A549 (cell line): ENCODE measurements around the gene HIGD1A. TPM values are rescaled to one million over a fixed set of nuclear protein-coding genes. Genes with fewer than 3 reads are reported as not detected.

Source experiments
- ATAC-seq, 2 experiments: fragments of 200-7000 bp in 1 of 2; fragments of >200 bp in 1 of 2; cut with Nextera tagmentation in 1 of 2; cut with Tn5 transposase in 1 of 2; 3 replicates each; pipeline versions ENCODE4 v1.8.0 to v1.9.1; 2018 to 2020; ENCODE audit warnings: mild to moderate bottlenecking in 1 of 2, moderate library complexity in 1 of 2
- CTCF ChIA-PET: fragments of 300-600 bp; sonication (Branson Sonifier 250); formaldehyde crosslinking; extraction: SDS; loops from one replicate; lab custom pipeline; 2021; ENCODE audit warnings: antibody characterized with exemption, inconsistent platforms; lab: Yijun Ruan, JAX
- POLR2A ChIA-PET: fragments of 350-600 bp; formaldehyde crosslinking; extraction: SDS; loops from one replicate; lab custom pipeline; 2021; ENCODE audit warnings: antibody characterized with exemption, inconsistent platforms; lab: Yijun Ruan, JAX
- DNase-seq, 2 experiments: peaks; one replicate each; pipeline versions ENCODE4 v3.0.0 to v3.0.0-alpha.2; 2011 to 2016; ENCODE audit warnings: low read depth in 1 of 2, low spot score in 1 of 2
- FAIRE-seq: peaks from 2 replicates; lab custom pipeline; 2011; peaks lifted over from hg19 to GRCh38; lab: Jason Lieb, UNC
- H3K27ac ChIP-seq, 2 experiments: fragments of >200 bp; sonication (Bioruptor Twin); formaldehyde crosslinking; 3 replicates each; pipeline ENCODE4 v1.5.1; 2016 to 2017
- H3K4me1 ChIP-seq: fragments of >200 bp; sonication (Bioruptor Twin); formaldehyde crosslinking; 3 replicates; pipeline ENCODE4 v1.6.1; 2016
- H3K4me2 ChIP-seq: fragments of >200 bp; sonication (Bioruptor Twin); formaldehyde crosslinking; 3 replicates; pipeline ENCODE4 v1.6.1; 2016
- H3K4me3 ChIP-seq: fragments of >200 bp; sonication (Bioruptor Twin); formaldehyde crosslinking; 3 replicates; pipeline ENCODE4 v1.5.1; 2016
- H3K9me3 ChIP-seq: fragments of >200 bp; sonication (Bioruptor Twin); formaldehyde crosslinking; 3 replicates; pipeline ENCODE4 v1.6.1; 2016
- BHLHE40 ChIP-seq: IDR thresholded peaks from 2 replicates; pipeline ENCODE4 v1.6.1; 2012; ENCODE audit warnings: low read depth, low read length, inconsistent platforms
- CBX2 ChIP-seq: fragments of 200-600 bp; sonication (generic); IDR thresholded peaks from 2 replicates; pipeline ENCODE4 v1.6.1; 2016; ENCODE audit warnings: low read depth, mild to moderate bottlenecking, borderline replicate concordance
- CHD2 ChIP-seq: fragments of 150-350 bp; IDR thresholded peaks from 2 replicates; pipeline ENCODE4 v1.6.1; 2014; ENCODE audit warnings: low read length; ENCODE audit not compliant: partially characterized antibody
- CHD4 ChIP-seq: fragments of 200-600 bp; sonication (generic); IDR thresholded peaks from 2 replicates; pipeline ENCODE4 v1.6.1; 2016; ENCODE audit warnings: antibody characterized with exemption, mild to moderate bottlenecking, borderline replicate concordance
- ESRRA ChIP-seq: fragments of 150-350 bp; IDR thresholded peaks from 2 replicates; pipeline ENCODE4 v1.6.1; 2014; ENCODE audit warnings: mild to moderate bottlenecking, low read length, borderline replicate concordance
- FOXS1 ChIP-seq: fragments of 250-450 bp; sonication (Bioruptor Pico); IDR thresholded peaks from 2 replicates; pipeline ENCODE4 v1.5.0; 2020; ENCODE audit warnings: mild to moderate bottlenecking, moderate library complexity
- GATA3 ChIP-seq: IDR thresholded peaks from 2 replicates; pipeline ENCODE4 v1.6.1; 2012; ENCODE audit warnings: borderline replicate concordance
- HDAC2 ChIP-seq: fragments of 200-600 bp; sonication (generic); IDR thresholded peaks from 2 replicates; pipeline ENCODE4 v1.6.1; 2016
- HOXB5 ChIP-seq: fragments of 250-450 bp; sonication (Bioruptor Pico); IDR thresholded peaks from 2 replicates; pipeline ENCODE4 v1.5.0; 2020; ENCODE audit warnings: mild to moderate bottlenecking, moderate library complexity
- JUNB ChIP-seq: fragments of >200 bp; sonication (Bioruptor Twin); formaldehyde crosslinking; IDR thresholded peaks from 2 replicates; pipeline ENCODE4 v1.6.1; 2016
- KDM1A ChIP-seq: fragments of 200-600 bp; sonication (generic); IDR thresholded peaks from 2 replicates; pipeline ENCODE4 v1.6.1; 2016; ENCODE audit warnings: low read depth, mild to moderate bottlenecking
- MYC ChIP-seq: IDR thresholded peaks from 2 replicates; pipeline ENCODE4 v1.6.1; 2012; ENCODE audit warnings: mild to moderate bottlenecking, inconsistent platforms, low read length, improper control_type of control experiment, borderline replicate concordance
- NPAS2 ChIP-seq: fragments of 250-450 bp; sonication (Bioruptor Pico); IDR thresholded peaks from 2 replicates; pipeline ENCODE4 v1.8.0; 2022; ENCODE audit warnings: mild to moderate bottlenecking, moderate library complexity, borderline replicate concordance
- NR3C1 ChIP-seq: fragments of >200 bp; sonication (Bioruptor Twin); formaldehyde crosslinking; IDR thresholded peaks from 3 replicates; pipeline ENCODE4 v1.6.1; 2017
- POLR2A ChIP-seq: IDR thresholded peaks from 2 replicates; pipeline ENCODE4 v1.6.1; 2012; ENCODE audit warnings: mild to moderate bottlenecking, low read length
- POLR2AphosphoS2 ChIP-seq: conservative IDR thresholded peaks from 2 replicates; pipeline ENCODE4 v1.6.1; 2012; ENCODE audit warnings: low read length, improper control_type of control experiment, inconsistent platforms
- RARB ChIP-seq: fragments of 250-450 bp; sonication (Bioruptor Pico); IDR thresholded peaks from 2 replicates; pipeline ENCODE4 v1.8.0; 2021; ENCODE audit warnings: mild to moderate bottlenecking, moderate library complexity
- RFX5 ChIP-seq: fragments of 450-650 bp; IDR thresholded peaks from 2 replicates; pipeline ENCODE4 v1.7.1; 2014; ENCODE audit warnings: antibody characterized with exemption, mild to moderate bottlenecking, moderate library complexity
- ZFP36 ChIP-seq: fragments of 450-650 bp; IDR thresholded peaks from 2 replicates; pipeline ENCODE4 v1.6.1; 2014; ENCODE audit warnings: borderline replicate concordance; ENCODE audit not compliant: partially characterized antibody
- ZSCAN20 ChIP-seq: fragments of 250-450 bp; sonication (Bioruptor Pico); IDR thresholded peaks from 2 replicates; pipeline ENCODE4 v1.8.0; 2022; ENCODE audit warnings: mild to moderate bottlenecking, moderate library complexity
- WGBS: methylation state at CpG from one replicate; pipeline ENCODE4 v1.1.6; 2017; ENCODE audit errors: missing lambda C conversion rate; 5-methylcytosine and 5-hydroxymethylcytosine counted together
- polyA plus RNA-seq, 4 experiments: library from polyadenylated mRNA; depleted of rRNA in 3 of 4; stranded (reverse); fragments of >200 nt; fragmentation: RNase III in 1 of 4; extraction: RNeasy Plus Mini Kit Qiagen cat#74134 plus additional on column Dnase treatment in 1 of 4; gene quantifications; 2 replicates in 3 of 4; 3 replicates in 1 of 4; pipeline ENCODE4 v1.2.3, GENCODE V29; 2011 to 2017
- TF ChIP-seq, protein P1 (sequence below): IDR thresholded peaks from 2 replicates; pipeline ENCODE4 v1.6.1; 2012
- TF ChIP-seq, protein P2 (sequence below): fragments of >200 bp; sonication (Bioruptor Twin); formaldehyde crosslinking; IDR thresholded peaks from 3 replicates; pipeline ENCODE4 v1.5.1; 2016
- TF ChIP-seq, protein P3 (sequence below): fragments of 250-450 bp; sonication (Bioruptor Pico); IDR thresholded peaks from 2 replicates; pipeline ENCODE4 v1.5.0; 2021; ENCODE audit warnings: mild to moderate bottlenecking, moderate library complexity, borderline replicate concordance
- TF ChIP-seq, protein P4 (sequence below): fragments of 150-350 bp; IDR thresholded peaks from 2 replicates; pipeline ENCODE4 v1.6.1; 2014; ENCODE audit warnings: low read depth, mild to moderate bottlenecking, low read length
- TF ChIP-seq, protein P5 (sequence below): fragments of 450-650 bp; IDR thresholded peaks from 2 replicates; pipeline ENCODE4 v1.6.1; 2014; ENCODE audit warnings: antibody characterized with exemption
- TF ChIP-seq, protein P6 (sequence below): IDR thresholded peaks from 2 replicates; pipeline ENCODE4 v1.6.1; 2012; ENCODE audit warnings: low read depth, borderline replicate concordance

HIGD1A gene
- polyA plus RNA-seq, 2 of the 4 experiments (the other 2 are of a cell fraction): 146 to 158 TPM

DNA sequence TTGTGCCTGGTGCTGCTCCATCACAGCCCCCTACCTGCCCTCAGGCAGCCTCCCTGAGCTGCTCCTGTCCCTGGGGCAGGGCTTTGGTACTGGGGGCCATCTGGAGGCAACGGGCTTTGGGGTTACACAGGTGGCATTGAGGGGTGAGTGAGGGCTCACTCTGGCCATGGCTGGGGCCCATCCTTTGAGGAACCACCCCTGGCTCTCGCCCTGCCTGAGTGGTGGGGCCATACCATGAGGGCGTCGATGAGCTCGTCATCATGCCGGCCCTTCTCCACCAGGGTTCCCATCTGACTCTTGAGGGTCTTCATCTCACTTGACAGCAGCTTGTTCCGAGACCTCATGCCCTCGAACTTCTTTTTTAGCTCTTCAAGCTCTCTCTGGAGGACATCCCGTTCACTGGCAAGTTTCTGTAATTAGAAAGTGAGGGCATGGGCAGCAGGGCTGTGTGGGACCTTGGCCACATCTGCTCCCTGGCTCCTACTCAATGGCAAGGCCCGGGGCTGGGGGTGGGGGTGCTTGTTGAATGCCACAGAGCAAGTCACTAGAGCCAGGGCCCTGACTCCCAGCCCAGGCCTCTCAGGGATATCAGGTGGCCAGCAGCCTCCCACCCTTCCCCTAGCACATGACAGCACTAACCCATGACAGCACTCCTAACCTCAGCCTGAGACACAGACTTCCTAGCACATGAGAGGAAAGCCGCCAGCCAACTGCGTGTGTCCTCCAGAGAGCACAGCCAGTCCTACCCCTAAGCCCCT is 64.7 kb downstream of the HIGD1A start:
- Histone ChIP-seq H3K4me1 (no peaks in the 10 kb centered on the region), H3K4me2 (no peak overlapping the region), H3K27ac (no peak overlapping the region), H3K9me3 (no peaks in the 10 kb centered on the region), H3K4me3 (no peak overlapping the region)
- CTCF ChIA-PET: interaction anchor here (0.6 to 2.5 kb wide), 2 partner anchors 10 to 200 kb away, joined by 3 to 8 read pairs; no protein-coding TSS in a partner anchor
- no peak for FAIRE-seq
- no peak for DNase-seq
- 39% methylated on average over 5 of the region's 12 CpGs for WGBS
- no peak for TF ChIP-seq ESRRA
- no peak for TF ChIP-seq CHD4
- TF ChIP-seq POLR2A: no peak
- no peak for TF ChIP-seq HOXB5 (CRISPR knock-in tag)
- TF ChIP-seq MYC: no peak
- TF ChIP-seq FOXS1: no peak
- TF ChIP-seq KDM1A: no peak
- no peak for TF ChIP-seq HDAC2
- TF ChIP-seq, protein P1, sequence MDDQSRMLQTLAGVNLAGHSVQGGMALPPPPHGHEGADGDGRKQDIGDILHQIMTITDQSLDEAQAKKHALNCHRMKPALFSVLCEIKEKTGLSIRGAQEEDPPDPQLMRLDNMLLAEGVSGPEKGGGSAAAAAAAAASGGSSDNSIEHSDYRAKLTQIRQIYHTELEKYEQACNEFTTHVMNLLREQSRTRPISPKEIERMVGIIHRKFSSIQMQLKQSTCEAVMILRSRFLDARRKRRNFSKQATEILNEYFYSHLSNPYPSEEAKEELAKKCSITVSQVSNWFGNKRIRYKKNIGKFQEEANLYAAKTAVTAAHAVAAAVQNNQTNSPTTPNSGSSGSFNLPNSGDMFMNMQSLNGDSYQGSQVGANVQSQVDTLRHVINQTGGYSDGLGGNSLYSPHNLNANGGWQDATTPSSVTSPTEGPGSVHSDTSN: no peak
- TF ChIP-seq, protein P2, sequence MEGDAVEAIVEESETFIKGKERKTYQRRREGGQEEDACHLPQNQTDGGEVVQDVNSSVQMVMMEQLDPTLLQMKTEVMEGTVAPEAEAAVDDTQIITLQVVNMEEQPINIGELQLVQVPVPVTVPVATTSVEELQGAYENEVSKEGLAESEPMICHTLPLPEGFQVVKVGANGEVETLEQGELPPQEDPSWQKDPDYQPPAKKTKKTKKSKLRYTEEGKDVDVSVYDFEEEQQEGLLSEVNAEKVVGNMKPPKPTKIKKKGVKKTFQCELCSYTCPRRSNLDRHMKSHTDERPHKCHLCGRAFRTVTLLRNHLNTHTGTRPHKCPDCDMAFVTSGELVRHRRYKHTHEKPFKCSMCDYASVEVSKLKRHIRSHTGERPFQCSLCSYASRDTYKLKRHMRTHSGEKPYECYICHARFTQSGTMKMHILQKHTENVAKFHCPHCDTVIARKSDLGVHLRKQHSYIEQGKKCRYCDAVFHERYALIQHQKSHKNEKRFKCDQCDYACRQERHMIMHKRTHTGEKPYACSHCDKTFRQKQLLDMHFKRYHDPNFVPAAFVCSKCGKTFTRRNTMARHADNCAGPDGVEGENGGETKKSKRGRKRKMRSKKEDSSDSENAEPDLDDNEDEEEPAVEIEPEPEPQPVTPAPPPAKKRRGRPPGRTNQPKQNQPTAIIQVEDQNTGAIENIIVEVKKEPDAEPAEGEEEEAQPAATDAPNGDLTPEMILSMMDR: no peak
- TF ChIP-seq, protein P3, sequence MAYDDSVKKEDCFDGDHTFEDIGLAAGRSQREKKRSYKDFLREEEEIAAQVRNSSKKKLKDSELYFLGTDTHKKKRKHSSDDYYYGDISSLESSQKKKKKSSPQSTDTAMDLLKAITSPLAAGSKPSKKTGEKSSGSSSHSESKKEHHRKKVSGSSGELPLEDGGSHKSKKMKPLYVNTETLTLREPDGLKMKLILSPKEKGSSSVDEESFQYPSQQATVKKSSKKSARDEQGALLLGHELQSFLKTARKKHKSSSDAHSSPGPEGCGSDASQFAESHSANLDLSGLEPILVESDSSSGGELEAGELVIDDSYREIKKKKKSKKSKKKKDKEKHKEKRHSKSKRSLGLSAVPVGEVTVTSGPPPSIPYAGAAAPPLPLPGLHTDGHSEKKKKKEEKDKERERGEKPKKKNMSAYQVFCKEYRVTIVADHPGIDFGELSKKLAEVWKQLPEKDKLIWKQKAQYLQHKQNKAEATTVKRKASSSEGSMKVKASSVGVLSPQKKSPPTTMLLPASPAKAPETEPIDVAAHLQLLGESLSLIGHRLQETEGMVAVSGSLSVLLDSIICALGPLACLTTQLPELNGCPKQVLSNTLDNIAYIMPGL (CRISPR knock-in tag): no peak
- no peak for TF ChIP-seq CBX2
- no peak for TF ChIP-seq NPAS2 (CRISPR knock-in tag)
- no peak for TF ChIP-seq BHLHE40
- TF ChIP-seq CHD2: no peak
- no peak for TF ChIP-seq NR3C1
- no peak for TF ChIP-seq ZSCAN20 (CRISPR knock-in tag)
- TF ChIP-seq GATA3: no peak
- no peak for TF ChIP-seq JUNB
- no peak for TF ChIP-seq RFX5
- POLR2A ChIA-PET: no interaction called here
- ATAC-seq: no peak

DNA sequence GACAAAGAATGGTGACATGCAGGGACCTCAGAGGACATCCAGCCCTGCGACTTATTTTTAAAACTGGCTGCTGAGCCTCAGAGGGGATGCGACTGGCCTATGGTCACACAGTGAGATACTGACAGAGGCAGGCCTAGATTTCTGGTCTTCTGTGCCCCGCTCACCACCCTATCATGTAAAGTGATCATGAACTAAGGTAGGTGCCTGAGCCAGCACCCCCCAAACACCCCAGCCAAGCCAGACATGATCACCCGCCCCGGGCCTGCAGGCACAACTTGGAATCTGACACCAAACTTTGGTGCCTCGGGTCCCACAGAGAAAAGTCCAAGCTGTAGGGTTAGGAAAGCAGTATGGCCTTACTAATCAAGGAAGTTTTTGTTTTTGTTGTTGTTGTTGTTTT is 67.8 kb downstream of the HIGD1A start:
- Histone ChIP-seq H3K9me3 (no peaks in the 10 kb centered on the region), H3K4me3 (no peak overlapping the region), H3K4me2 (no peak overlapping the region), H3K27ac (no peak overlapping the region), H3K4me1 (no peaks in the 10 kb centered on the region)
- ChIA-PET CTCF (no interaction called here), POLR2A (no interaction called here)
- ATAC-seq (no peak), DNase-seq (no peak), FAIRE-seq (no peak)
- 70% methylated on average over 6 of the region's 6 CpGs for WGBS
- TF ChIP-seq RARB (CRISPR knock-in tag): no peak
- TF ChIP-seq POLR2AphosphoS2: no peak
- no peak for TF ChIP-seq ZFP36
- TF ChIP-seq, protein P4, sequence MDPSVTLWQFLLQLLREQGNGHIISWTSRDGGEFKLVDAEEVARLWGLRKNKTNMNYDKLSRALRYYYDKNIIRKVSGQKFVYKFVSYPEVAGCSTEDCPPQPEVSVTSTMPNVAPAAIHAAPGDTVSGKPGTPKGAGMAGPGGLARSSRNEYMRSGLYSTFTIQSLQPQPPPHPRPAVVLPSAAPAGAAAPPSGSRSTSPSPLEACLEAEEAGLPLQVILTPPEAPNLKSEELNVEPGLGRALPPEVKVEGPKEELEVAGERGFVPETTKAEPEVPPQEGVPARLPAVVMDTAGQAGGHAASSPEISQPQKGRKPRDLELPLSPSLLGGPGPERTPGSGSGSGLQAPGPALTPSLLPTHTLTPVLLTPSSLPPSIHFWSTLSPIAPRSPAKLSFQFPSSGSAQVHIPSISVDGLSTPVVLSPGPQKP: no peak
- TF ChIP-seq, protein P5, sequence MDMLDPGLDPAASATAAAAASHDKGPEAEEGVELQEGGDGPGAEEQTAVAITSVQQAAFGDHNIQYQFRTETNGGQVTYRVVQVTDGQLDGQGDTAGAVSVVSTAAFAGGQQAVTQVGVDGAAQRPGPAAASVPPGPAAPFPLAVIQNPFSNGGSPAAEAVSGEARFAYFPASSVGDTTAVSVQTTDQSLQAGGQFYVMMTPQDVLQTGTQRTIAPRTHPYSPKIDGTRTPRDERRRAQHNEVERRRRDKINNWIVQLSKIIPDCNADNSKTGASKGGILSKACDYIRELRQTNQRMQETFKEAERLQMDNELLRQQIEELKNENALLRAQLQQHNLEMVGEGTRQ: no peak
- TF ChIP-seq, protein P6, sequence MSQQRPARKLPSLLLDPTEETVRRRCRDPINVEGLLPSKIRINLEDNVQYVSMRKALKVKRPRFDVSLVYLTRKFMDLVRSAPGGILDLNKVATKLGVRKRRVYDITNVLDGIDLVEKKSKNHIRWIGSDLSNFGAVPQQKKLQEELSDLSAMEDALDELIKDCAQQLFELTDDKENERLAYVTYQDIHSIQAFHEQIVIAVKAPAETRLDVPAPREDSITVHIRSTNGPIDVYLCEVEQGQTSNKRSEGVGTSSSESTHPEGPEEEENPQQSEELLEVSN: no peak
